CD8-positive, alpha-beta memory T cell (primary cell): Measurements from ENCODE around the gene TBX15. TPM values are rescaled to one million over a fixed set of nuclear protein-coding genes. Genes with fewer than 3 reads are reported as not detected.

Experiments
- CTCF ChIA-PET: fragments of 350-600 bp; sonication (Branson Sonifier 250); formaldehyde crosslinking; loops from one replicate; lab custom pipeline; 2021; ENCODE audit warnings: antibody characterized with exemption; lab: Charles Lee
- POLR2A ChIA-PET: fragments of 350-600 bp; sonication (Branson Sonifier 250); formaldehyde crosslinking; loops from one replicate; lab custom pipeline; 2021; ENCODE audit warnings: antibody characterized with exemption; lab: Charles Lee
- DNase-seq, 5 donors: peaks; one replicate each; pipeline versions ENCODE4 v3.0.0 to v3.0.0-alpha.2; 2020 to 2022; ENCODE audit warnings: mixed read lengths in 1 of 5
- H3K27ac ChIP-seq: one replicate; pipeline ENCODE4 v1.7.0; 2013; ENCODE audit warnings: low read depth, mild to moderate bottlenecking, low read length, moderate library complexity
- H3K27me3 ChIP-seq: 2 replicates; pipeline ENCODE4 v1.7.0; 2013; ENCODE audit warnings: low read length, mild to moderate bottlenecking; ENCODE audit not compliant: insufficient read depth, poor library complexity, severe bottlenecking
- H3K36me3 ChIP-seq: 2 replicates; pipeline ENCODE4 v1.7.0; 2013; ENCODE audit warnings: mild to moderate bottlenecking, low read length, moderate library complexity; ENCODE audit not compliant: insufficient read depth
- H3K4me1 ChIP-seq: 2 replicates; pipeline ENCODE4 v1.7.0; 2013; ENCODE audit warnings: mild to moderate bottlenecking, low read length, moderate library complexity; ENCODE audit not compliant: insufficient read depth
- H3K4me3 ChIP-seq: 2 replicates; pipeline ENCODE4 v1.7.0; 2013; ENCODE audit warnings: mild to moderate bottlenecking, low read length
- H3K9me3 ChIP-seq: 2 replicates; pipeline ENCODE4 v1.7.0; 2013; ENCODE audit warnings: mild to moderate bottlenecking, low read length
- H3K27ac Mint-ChIP-seq, 8 donors: one replicate each; pipeline ENCODE4 v1.8.0; 2020 to 2021; ENCODE audit warnings: mixed read lengths in 8 of 8, mild to moderate bottlenecking in 6 of 8, inconsistent platforms in 3 of 8, moderate library complexity in 3 of 8
- H3K27me3 Mint-ChIP-seq, 2 donors: one replicate each; pipeline ENCODE4 v1.8.0; 2020 to 2021; ENCODE audit warnings: mixed read lengths in 2 of 2, mild to moderate bottlenecking in 1 of 2, moderate library complexity in 1 of 2
- H3K36me3 Mint-ChIP-seq, 3 donors: one replicate each; pipeline ENCODE4 v1.8.0; 2020 to 2021; ENCODE audit warnings: mixed read lengths in 3 of 3, inconsistent platforms in 1 of 3, mild to moderate bottlenecking in 1 of 3
- H3K4me1 Mint-ChIP-seq, 3 donors: one replicate each; pipeline ENCODE4 v1.8.0; 2020 to 2021; ENCODE audit warnings: mixed read lengths in 3 of 3, inconsistent platforms in 1 of 3, mild to moderate bottlenecking in 1 of 3
- H3K4me3 Mint-ChIP-seq, 7 donors: one replicate each; pipeline ENCODE4 v1.8.0; 2020 to 2021; ENCODE audit warnings: mixed read lengths in 7 of 7, mild to moderate bottlenecking in 6 of 7, moderate library complexity in 4 of 7, inconsistent platforms in 2 of 7
- H3K9me3 Mint-ChIP-seq, 5 donors: one replicate each; pipeline ENCODE4 v1.8.0; 2020 to 2022; ENCODE audit warnings: mixed read lengths in 5 of 5, mild to moderate bottlenecking in 3 of 5, moderate library complexity in 2 of 5, inconsistent platforms in 1 of 5
- polyA plus RNA-seq: library from polyadenylated mRNA; unstranded; fragments of 300-500 nt; fragmentation: Illumina TruSeq; gene quantifications from one replicate; pipeline ENCODE4 v1.2.3, GENCODE V29; 2021
- total RNA-seq, 2 experiments: library from RNA; stranded (reverse); gene quantifications; one replicate each; pipeline ENCODE4 v1.2.3, GENCODE V29; 2021

TBX15 gene
- total and polyA plus RNA-seq, 3 experiments from 2014 or later = not detected

DNA sequence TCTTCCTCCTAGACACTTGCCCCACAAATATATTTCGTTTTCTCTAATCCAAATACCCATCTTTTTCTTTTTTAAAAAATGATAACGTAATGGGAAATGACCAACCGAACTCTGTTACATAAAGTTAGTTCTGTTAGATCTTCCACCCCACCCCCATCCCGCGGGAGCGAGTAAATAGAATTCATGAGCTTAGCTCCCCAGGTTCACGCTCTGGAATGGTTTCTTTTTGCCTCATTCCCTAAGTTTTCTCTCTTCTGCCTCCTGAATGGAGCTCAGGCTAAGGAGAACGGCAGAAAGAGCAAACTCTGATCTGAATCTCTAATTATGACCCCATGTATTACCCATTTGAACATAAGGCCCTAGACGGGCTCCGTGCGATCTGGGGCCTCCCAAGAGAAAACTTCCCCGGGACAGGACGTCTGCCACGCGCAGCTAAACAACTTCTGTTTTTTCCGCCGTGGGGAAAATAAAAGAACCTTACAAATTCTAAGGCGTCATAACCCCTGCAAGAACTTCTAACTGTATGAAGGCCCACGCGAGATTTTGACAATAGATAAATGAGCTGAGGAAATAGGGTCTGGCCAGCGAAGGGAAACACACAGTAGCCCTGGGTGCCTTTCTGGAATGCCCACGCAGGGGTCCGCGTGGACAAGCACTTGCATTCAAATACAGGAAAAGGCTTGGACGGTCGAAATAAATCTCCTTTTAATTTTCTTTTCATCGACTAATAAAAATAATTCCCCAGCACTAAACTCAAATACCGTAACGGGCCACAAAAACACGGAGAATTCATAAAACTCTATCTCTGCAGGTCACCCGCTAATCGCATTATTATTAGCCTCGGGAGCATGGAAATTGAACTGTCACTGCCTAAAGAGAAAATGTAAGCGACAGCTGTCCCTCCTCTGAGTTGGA lies 2.2 kb downstream of the TBX15 start:
- Histone ChIP-seq H3K9me3 (no peaks in the 10 kb centered on the region), H3K36me3 (no peaks in the 10 kb centered on the region), H3K4me3 (no peak overlapping the region), H3K27me3 (peaks cover 56% of the 10 kb centered on the region), H3K4me1 (no peaks in the 10 kb centered on the region), H3K27ac (no peak overlapping the region)
- Mint-ChIP-seq H3K4me3 (peak overlapping the region in 1 of 7 donors; percentile 23), H3K27ac (no peak overlapping the region), H3K36me3 (peaks cover 0 to 4% (median 0%) of the 10 kb centered on the region in 3 donors), H3K27me3 (peaks cover 81 to 96% of the 10 kb centered on the region in 2 donors), H3K9me3 (peaks cover 0 to 44% (median 33%) of the 10 kb centered on the region in 5 donors), H3K4me1 (peaks cover 17 to 23% (median 20%) of the 10 kb centered on the region in 3 donors)
- CTCF ChIA-PET = no interaction called here
- POLR2A ChIA-PET = no interaction called here
- DNase-seq = no peak

- Mint-ChIP-seq H3K27ac (no peak overlapping the region), H3K36me3 (peaks cover 0 to 4% (median 0%) of the 10 kb centered on the region in 3 donors), H3K4me1 (peaks cover 18 to 24% (median 23%) of the 10 kb centered on the region in 3 donors), H3K4me3 (peak overlapping the region in 4 of 7 donors; percentile 41 to 60 (median 54)), H3K9me3 (peaks cover 0 to 48% (median 37%) of the 10 kb centered on the region in 5 donors), H3K27me3 (peaks cover 80 to 96% of the 10 kb centered on the region in 2 donors)
- POLR2A ChIA-PET = no interaction called here
- no peak for DNase-seq
- H3K27ac ChIP-seq = no peak overlapping the region
- peaks cover 50% of the 10 kb centered on the region for H3K27me3 ChIP-seq
- no peaks in the 10 kb centered on the region for H3K4me1 ChIP-seq
- H3K9me3 ChIP-seq = no peaks in the 10 kb centered on the region
- no peak overlapping the region for H3K4me3 ChIP-seq
- CTCF ChIA-PET = no interaction called here
- no peaks in the 10 kb centered on the region for H3K36me3 ChIP-seq
These were observed 3.2 kb downstream of the TBX15 start for GRCh38 chr1:118984722-118985639.

DNA sequence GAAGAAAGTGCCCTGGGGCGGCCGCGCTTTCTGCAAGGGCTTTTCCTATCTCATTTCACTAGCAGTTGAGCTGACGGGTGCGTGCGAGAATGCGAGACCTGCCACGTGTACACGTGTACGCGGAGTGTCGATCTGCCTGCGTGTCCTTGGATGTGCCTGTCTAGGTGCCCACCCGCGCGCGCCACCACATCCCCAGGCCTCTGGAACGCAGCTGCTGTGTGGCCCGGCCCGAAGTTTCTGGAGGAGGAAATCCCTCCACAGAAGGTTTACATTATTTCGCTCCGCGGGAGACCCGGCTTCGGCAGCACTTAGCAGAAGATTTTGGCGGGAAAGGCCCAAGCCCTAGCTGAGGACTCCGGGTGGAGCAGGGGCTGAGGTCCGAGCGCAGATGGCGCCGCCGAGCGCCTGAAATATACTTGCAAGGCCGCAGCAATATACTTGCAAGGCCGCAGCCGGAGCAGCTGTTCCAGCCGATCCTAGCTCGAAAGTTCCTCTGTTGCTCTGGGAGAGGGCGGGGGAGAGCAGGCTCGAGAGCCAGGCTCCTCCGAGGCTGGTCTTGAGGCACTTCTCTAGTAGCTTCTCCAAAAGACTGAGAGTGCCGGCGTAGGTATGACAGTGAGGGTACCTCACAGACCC lies 3.9 kb downstream of the TBX15 start:
- Mint-ChIP-seq H3K4me3 (peak overlapping the region in 1 of 7 donors; percentile 54), H3K36me3 (peaks cover 0 to 4% (median 0%) of the 10 kb centered on the region in 3 donors), H3K27ac (no peak overlapping the region), H3K27me3 (peaks cover 79 to 93% of the 10 kb centered on the region in 2 donors), H3K4me1 (peaks cover 19 to 28% (median 27%) of the 10 kb centered on the region in 3 donors), H3K9me3 (peaks cover 0 to 52% (median 39%) of the 10 kb centered on the region in 5 donors)
- no peak overlapping the region for H3K4me3 ChIP-seq
- POLR2A ChIA-PET = no interaction called here
- no peaks in the 10 kb centered on the region for H3K36me3 ChIP-seq
- CTCF ChIA-PET = no interaction called here
- DNase-seq = no peak
- no peaks in the 10 kb centered on the region for H3K4me1 ChIP-seq
- H3K27ac ChIP-seq = no peak overlapping the region
- H3K9me3 ChIP-seq = no peaks in the 10 kb centered on the region
- peaks cover 51% of the 10 kb centered on the region for H3K27me3 ChIP-seq

DNA sequence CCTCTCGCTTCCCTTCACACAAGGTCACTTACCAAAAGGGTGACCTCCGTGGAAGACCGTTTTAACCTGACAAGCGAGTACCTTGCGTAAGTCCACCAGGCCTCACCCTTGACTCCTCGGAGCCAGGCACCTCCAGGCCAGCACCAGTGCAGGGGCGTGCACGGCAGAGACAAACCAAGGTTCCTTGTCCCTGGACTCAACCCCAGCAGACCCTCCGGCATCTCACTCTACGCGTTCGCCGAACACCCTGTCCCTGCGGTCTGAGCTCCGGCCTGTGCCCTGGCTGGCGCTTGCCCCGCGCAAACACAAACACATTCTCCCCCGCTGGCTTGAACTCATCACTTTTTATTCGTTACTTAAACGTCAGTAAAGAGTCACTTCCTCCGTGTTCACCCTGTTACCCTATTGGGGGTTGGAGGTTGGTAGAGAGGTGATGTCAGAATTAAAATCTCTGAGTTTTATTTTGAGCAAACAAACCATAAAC lies 4.5 kb downstream of the TBX15 start:
- Histone ChIP-seq H3K36me3 (no peaks in the 10 kb centered on the region), H3K4me1 (no peaks in the 10 kb centered on the region), H3K4me3 (no peak overlapping the region), H3K27ac (no peak overlapping the region), H3K27me3 (peaks cover 56% of the 10 kb centered on the region), H3K9me3 (no peaks in the 10 kb centered on the region)
- Mint-ChIP-seq H3K4me3 (no peak overlapping the region), H3K27ac (no peak overlapping the region), H3K36me3 (peaks cover 0 to 4% (median 0%) of the 10 kb centered on the region in 3 donors), H3K4me1 (peaks cover 19 to 29% (median 28%) of the 10 kb centered on the region in 3 donors), H3K27me3 (peaks cover 77 to 92% of the 10 kb centered on the region in 2 donors), H3K9me3 (peaks cover 0 to 49% (median 36%) of the 10 kb centered on the region in 5 donors)
- POLR2A ChIA-PET = no interaction called here
- CTCF ChIA-PET = no interaction called here
- DNase-seq = no peak

DNA sequence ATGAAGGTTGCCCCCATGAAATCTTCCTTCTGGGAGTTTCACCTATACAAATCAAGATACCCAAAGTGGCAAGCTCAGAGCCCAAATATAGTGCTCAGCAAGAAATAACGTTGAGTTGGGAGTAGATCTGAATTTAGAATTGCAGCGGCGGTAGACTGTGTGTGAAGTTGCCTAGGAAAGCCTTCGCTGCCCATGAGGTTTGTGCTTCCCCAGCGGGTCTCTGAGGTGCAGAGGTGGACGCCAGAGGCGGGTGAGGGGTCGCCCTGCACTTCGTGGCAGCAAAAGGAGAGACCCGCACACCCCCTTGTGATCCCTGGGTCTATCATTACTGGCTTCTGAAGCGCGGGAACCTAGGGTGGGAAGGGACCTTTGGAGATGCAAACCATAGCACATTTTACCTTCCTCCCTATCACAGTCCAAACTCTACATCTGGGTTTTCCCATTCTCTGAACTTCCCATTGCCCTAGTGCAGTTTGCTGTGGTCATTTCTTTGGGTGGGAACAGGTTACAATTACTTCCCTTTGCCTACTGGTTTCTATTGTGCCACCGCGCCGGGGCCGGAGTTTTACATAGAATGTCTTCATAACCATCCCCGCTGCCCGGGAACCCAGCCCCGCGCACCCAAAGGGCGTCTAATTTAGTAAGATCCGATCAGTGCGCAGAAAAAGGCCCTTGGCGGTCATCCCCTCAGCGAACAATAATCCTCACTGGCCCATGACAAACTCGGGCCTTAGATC lies 5.2 kb downstream of the TBX15 start:
- peaks cover 73 to 92% of the 10 kb centered on the region in 2 donors for H3K27me3 Mint-ChIP-seq
- Histone ChIP-seq H3K9me3 (no peaks in the 10 kb centered on the region), H3K36me3 (no peaks in the 10 kb centered on the region), H3K4me3 (no peak overlapping the region), H3K27me3 (peaks cover 56% of the 10 kb centered on the region), H3K27ac (no peak overlapping the region), H3K4me1 (no peaks in the 10 kb centered on the region)
- no peak overlapping the region for H3K27ac Mint-ChIP-seq
- peaks cover 0 to 46% (median 36%) of the 10 kb centered on the region in 5 donors for H3K9me3 Mint-ChIP-seq
- no peak for DNase-seq
- H3K4me3 Mint-ChIP-seq = peak overlapping the region in 1 of 7 donors; percentile 18
- peaks cover 0 to 4% (median 0%) of the 10 kb centered on the region in 3 donors for H3K36me3 Mint-ChIP-seq
- peaks cover 19 to 29% (median 28%) of the 10 kb centered on the region in 3 donors for H3K4me1 Mint-ChIP-seq
- POLR2A ChIA-PET = no interaction called here
- CTCF ChIA-PET = no interaction called here

DNA sequence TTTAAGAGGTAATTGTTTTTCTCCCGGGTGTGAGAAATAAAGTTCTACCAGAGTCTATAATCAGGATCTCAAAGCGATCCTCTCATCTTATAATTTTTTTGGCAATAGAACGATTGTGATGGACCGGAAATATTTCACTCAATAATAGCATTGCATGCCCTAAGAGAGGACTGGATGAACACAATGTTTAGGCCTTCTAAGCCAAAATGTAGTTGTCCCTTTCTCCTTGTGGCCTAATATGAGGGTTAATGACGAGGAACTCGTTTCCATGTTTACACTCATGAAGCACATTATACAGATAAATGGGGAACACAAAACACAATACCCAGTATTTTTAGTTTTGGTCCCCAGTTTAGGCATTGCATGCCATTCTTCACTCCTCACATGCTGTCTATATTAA lies 5.9 kb downstream of the TBX15 start:
- POLR2A ChIA-PET = no interaction called here
- H3K36me3 ChIP-seq = no peaks in the 10 kb centered on the region
- CTCF ChIA-PET = no interaction called here
- Mint-ChIP-seq H3K4me3 (no peak overlapping the region), H3K27ac (no peak overlapping the region), H3K9me3 (peaks cover 0 to 46% (median 36%) of the 10 kb centered on the region in 5 donors), H3K36me3 (peaks cover 0 to 4% (median 0%) of the 10 kb centered on the region in 3 donors), H3K4me1 (peaks cover 19 to 28% (median 26%) of the 10 kb centered on the region in 3 donors), H3K27me3 (peaks cover 72 to 89% of the 10 kb centered on the region in 2 donors)
- no peaks in the 10 kb centered on the region for H3K9me3 ChIP-seq
- no peaks in the 10 kb centered on the region for H3K4me1 ChIP-seq
- peaks cover 54% of the 10 kb centered on the region for H3K27me3 ChIP-seq
- DNase-seq = no peak
- H3K27ac ChIP-seq = no peak overlapping the region
- no peak overlapping the region for H3K4me3 ChIP-seq

DNA sequence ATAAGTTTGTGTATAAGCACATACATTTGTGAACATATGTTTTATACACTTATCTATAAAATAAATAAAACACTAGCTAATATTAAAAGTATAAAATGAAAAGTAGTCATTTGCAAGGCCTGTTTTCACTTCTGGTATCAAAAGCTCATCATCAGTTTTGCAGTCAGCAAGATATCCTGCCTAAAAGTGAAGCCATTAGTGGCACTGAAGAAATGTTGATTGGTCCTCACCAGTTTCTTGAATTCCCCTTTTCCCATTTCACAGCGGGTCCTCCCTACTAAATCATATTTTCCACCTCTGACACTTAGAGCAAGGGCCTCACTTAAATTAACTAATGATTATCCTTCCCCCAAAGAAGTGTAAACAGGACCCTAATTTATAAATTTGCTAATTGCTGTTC lies 6.7 kb downstream of the TBX15 start:
- H3K4me1 ChIP-seq = no peaks in the 10 kb centered on the region
- H3K9me3 Mint-ChIP-seq = peaks cover 0 to 40% (median 30%) of the 10 kb centered on the region in 5 donors
- CTCF ChIA-PET = no interaction called here
- peaks cover 14 to 21% (median 19%) of the 10 kb centered on the region in 3 donors for H3K4me1 Mint-ChIP-seq
- H3K27ac Mint-ChIP-seq = no peak overlapping the region
- peaks cover 67 to 83% of the 10 kb centered on the region in 2 donors for H3K27me3 Mint-ChIP-seq
- no peaks in the 10 kb centered on the region for H3K9me3 ChIP-seq
- no peaks in the 10 kb centered on the region for H3K36me3 ChIP-seq
- H3K4me3 Mint-ChIP-seq = no peak overlapping the region
- POLR2A ChIA-PET = no interaction called here
- no peak for DNase-seq
- no peaks in the 10 kb centered on the region for H3K36me3 Mint-ChIP-seq
- peaks cover 46% of the 10 kb centered on the region for H3K27me3 ChIP-seq
- H3K27ac ChIP-seq = no peak overlapping the region
- H3K4me3 ChIP-seq = no peak overlapping the region
